Panc1 (cell line): ENCODE results near the gene PSME3IP1. TPM values are rescaled to one million over a fixed set of nuclear protein-coding genes. Genes with fewer than 3 reads are reported as not detected.

ENCODE experiments used
- ATAC-seq: fragments of 200-7000 bp; cut with Tn5 transposase; 2 replicates; pipeline ENCODE4 v1.9.1; 2020; ENCODE audit warnings: mild to moderate bottlenecking, moderate library complexity
- BruUV-seq: library from RNA; stranded (reverse); fragments of 400-500 nt; replicated peaks from 2 replicates; lab custom pipeline; 2021; lab: Mats Ljungman, UMichigan
- CTCF ChIA-PET: fragments of 300-600 bp; sonication (Branson Sonifier 250); formaldehyde crosslinking; loops from one replicate; lab custom pipeline; 2022; ENCODE audit warnings: antibody characterized with exemption; lab: Charles Lee
- POLR2A ChIA-PET: fragments of 300-600 bp; sonication (Branson Sonifier 250); formaldehyde crosslinking; loops from one replicate; lab custom pipeline; 2022; ENCODE audit warnings: antibody characterized with exemption; lab: Charles Lee
- DNase-seq: peaks from one replicate; pipeline ENCODE4 v3.0.0-alpha.2; 2010; ENCODE audit warnings: low read depth, low spot score
- H3K27ac ChIP-seq: 2 replicates; pipeline ENCODE4 v1.5.1; 2011; ENCODE audit warnings: mild to moderate bottlenecking, low read length, inconsistent platforms
- H3K27me3 ChIP-seq: fragments of 200-500 bp; sonication (Bioruptor generic); 2 replicates; pipeline ENCODE4 v1.6.0; 2014; ENCODE audit warnings: low read length, inconsistent platforms; ENCODE audit not compliant: control insufficient read depth, insufficient read depth
- H3K36me3 ChIP-seq: fragments of 200-500 bp; sonication (Bioruptor generic); 2 replicates; pipeline ENCODE4 v1.5.1; 2014; ENCODE audit warnings: inconsistent platforms, mild to moderate bottlenecking, low read length, moderate library complexity; ENCODE audit not compliant: control insufficient read depth, insufficient read depth
- H3K4me1 ChIP-seq: 2 replicates; pipeline ENCODE4 v1.5.1; 2011; ENCODE audit warnings: inconsistent platforms, mild to moderate bottlenecking, low read length, moderate library complexity; ENCODE audit not compliant: control insufficient read depth, insufficient read depth
- H3K4me3 ChIP-seq, 2 experiments: 2 replicates each; pipeline ENCODE4 v1.5.1; 2011 to 2012; ENCODE audit warnings: low read depth in 2 of 2, low read length in 2 of 2, mild to moderate bottlenecking in 2 of 2, inconsistent platforms in 1 of 2, moderate library complexity in 1 of 2
- H3K9me3 ChIP-seq: fragments of 200-500 bp; sonication (Bioruptor generic); 2 replicates; pipeline ENCODE4 v1.5.1; 2014; ENCODE audit warnings: low read depth, mild to moderate bottlenecking, inconsistent platforms, low read length, moderate library complexity; ENCODE audit not compliant: control insufficient read depth, insufficient read depth
- CTCF ChIP-seq: fragments of 450-650 bp; IDR thresholded peaks from 2 replicates; pipeline ENCODE4 v1.5.1; 2017; ENCODE audit warnings: mild to moderate bottlenecking
- POLR2AphosphoS5 ChIP-seq: IDR thresholded peaks from 2 replicates; pipeline ENCODE4 v1.6.1; 2012; ENCODE audit warnings: mild to moderate bottlenecking, low read depth, low read length, moderate library complexity
- SIN3A ChIP-seq: IDR thresholded peaks from 2 replicates; pipeline ENCODE4 v1.6.1; 2012; ENCODE audit warnings: low read depth, mild to moderate bottlenecking, low read length, moderate library complexity, borderline replicate concordance; ENCODE audit not compliant: insufficient read depth
- TCF7L2 ChIP-seq: IDR thresholded peaks from 2 replicates; pipeline ENCODE4 v1.6.1; 2011; ENCODE audit warnings: mild to moderate bottlenecking, low read depth, low read length, inconsistent platforms
- in situ Hi-C: cut with HindIII; loops from 2 replicates; pipeline ENCODE4 v1.10.0; 2016; ENCODE audit warnings: low sequenced_read_pairs, low pct_unique_long_range_greater_than_20kb
- intact Hi-C: fragments of 100-400 bp; cut with micrococcal nuclease; formaldehyde crosslinking; loops from one replicate; pipeline ENCODE4 v1.10.0; 2022; ENCODE audit not compliant: unreplicated experiment
- total RNA-seq: library from RNA; stranded (reverse); gene quantifications from one replicate; pipeline ENCODE4 v1.2.1, GENCODE V29; 2021; ENCODE audit not compliant: unreplicated experiment
- TF ChIP-seq, protein P1 (sequence below), 2 experiments: IDR thresholded peaks; 2 replicates each; pipeline ENCODE4 v1.6.1; 2011 to 2012; ENCODE audit warnings: low read depth in 2 of 2, control low read depth in 1 of 2, low read length in 1 of 2, mild to moderate bottlenecking in 1 of 2, moderate library complexity in 1 of 2; ENCODE audit not compliant: insufficient read depth in 1 of 2

Gene PSME3IP1
- total RNA-seq, 1 experiment from 2014 or later: 67.6 TPM

DNA sequence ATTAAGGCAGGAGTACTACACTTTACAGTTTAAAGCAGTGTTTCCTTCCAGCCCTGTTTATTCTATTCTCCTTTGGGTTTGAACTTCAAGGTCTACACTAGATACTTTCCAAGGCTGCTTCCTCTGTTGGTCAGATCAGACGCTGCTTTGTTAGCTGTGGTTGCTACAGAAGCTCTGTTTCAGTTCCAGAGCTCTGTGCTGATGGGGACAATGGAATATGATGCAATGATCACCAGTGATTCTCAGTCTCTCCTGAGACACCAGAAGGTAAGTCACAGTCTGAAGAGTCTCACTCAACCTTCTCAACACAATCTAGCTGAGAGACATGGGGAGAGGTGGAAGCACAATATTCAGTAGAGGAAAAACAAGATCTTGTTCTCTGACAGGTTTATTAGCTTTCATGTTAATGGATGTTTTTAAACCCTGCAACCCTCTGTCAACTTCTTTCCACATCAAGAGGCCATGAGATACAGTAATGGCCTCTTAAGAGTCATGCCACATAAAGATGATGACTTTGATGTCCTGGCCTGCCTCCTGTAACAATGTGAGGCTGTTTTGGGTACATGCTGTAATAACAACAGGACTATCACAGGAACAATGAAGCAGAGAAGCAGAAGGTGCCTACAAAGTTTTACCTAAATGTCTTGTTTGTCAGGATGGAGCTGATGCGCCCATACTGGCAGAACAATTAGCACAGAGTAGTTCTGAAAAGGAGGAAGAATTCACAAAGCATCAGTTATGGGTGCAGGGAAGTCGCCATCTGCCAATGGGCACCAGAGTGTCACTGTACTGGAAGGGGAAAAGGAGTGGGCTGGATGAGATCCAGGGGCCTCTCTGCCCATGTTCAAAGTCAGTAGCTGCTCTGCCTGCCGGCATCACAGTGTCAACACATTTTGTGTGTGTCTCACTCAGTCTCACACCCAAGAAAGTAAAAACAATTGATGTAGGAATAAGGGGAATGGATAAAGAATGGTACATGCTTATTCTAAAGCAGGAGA lies 33.4 kb downstream of the PSME3IP1 start:
- no peak for ATAC-seq
- H3K9me3 ChIP-seq: no peaks in the 10 kb centered on the region
- intact Hi-C loops (no loop called here), in situ Hi-C loops (no loop called here)
- TF ChIP-seq TCF7L2 (no peak), SIN3A (no peak), CTCF (no peak), POLR2AphosphoS5 (no peak)
- TF ChIP-seq, protein P1, sequence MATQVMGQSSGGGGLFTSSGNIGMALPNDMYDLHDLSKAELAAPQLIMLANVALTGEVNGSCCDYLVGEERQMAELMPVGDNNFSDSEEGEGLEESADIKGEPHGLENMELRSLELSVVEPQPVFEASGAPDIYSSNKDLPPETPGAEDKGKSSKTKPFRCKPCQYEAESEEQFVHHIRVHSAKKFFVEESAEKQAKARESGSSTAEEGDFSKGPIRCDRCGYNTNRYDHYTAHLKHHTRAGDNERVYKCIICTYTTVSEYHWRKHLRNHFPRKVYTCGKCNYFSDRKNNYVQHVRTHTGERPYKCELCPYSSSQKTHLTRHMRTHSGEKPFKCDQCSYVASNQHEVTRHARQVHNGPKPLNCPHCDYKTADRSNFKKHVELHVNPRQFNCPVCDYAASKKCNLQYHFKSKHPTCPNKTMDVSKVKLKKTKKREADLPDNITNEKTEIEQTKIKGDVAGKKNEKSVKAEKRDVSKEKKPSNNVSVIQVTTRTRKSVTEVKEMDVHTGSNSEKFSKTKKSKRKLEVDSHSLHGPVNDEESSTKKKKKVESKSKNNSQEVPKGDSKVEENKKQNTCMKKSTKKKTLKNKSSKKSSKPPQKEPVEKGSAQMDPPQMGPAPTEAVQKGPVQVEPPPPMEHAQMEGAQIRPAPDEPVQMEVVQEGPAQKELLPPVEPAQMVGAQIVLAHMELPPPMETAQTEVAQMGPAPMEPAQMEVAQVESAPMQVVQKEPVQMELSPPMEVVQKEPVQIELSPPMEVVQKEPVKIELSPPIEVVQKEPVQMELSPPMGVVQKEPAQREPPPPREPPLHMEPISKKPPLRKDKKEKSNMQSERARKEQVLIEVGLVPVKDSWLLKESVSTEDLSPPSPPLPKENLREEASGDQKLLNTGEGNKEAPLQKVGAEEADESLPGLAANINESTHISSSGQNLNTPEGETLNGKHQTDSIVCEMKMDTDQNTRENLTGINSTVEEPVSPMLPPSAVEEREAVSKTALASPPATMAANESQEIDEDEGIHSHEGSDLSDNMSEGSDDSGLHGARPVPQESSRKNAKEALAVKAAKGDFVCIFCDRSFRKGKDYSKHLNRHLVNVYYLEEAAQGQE (IDR thresholded peaks at IDR 0.05; ENCODE audit: insufficient read depth in 1 of 2, low read depth in 2 of 2, low read length in 1 of 2): no peak
- BruUV-seq: no TSS peak
- H3K27me3 ChIP-seq: no peaks in the 10 kb centered on the region
- CTCF ChIA-PET: no interaction called here
- no peaks in the 10 kb centered on the region for H3K4me1 ChIP-seq
- no peak overlapping the region for H3K4me3 ChIP-seq
- no peak for DNase-seq
- H3K27ac ChIP-seq: no peak overlapping the region
- POLR2A ChIA-PET: interaction anchor here (0.8 kb wide), 1 partner anchor 9 kb away, joined by 3 read pairs; no protein-coding TSS in a partner anchor
- peaks cover 4% of the 10 kb centered on the region; the same call in 1 of the 2 replicates for H3K36me3 ChIP-seq

DNA sequence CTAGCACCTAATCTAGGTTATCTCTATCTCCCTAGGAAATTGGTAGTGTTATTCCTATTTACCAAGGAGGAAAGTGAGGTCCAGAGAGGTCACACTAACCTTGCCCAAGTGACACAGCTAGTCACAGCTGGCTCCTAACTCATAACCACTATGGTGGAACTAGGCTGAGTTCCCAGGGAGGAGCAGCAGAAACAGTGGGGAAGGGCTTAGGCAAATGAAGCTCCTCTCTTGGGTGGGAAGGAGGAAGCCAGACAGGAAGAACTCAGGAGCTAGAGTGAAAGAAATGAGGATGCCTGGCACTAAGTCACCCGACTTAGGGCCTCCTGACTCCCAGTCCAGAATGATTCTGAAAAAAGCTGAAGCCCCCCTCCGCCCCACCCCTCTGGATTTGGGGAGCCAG lies 34.5 kb downstream of the PSME3IP1 start:
- ATAC-seq (no peak), DNase-seq (no peak)
- BruUV-seq: no TSS peak
- intact Hi-C loops: no loop called here
- ChIA-PET POLR2A (interaction anchor here (0.8 kb wide), 1 partner anchor 8 kb away, joined by 3 read pairs; no protein-coding TSS in a partner anchor), CTCF (no interaction called here)
- Histone ChIP-seq H3K4me1 (no peaks in the 10 kb centered on the region), H3K36me3 (peaks cover 4% of the 10 kb centered on the region; the same call in 1 of the 2 replicates), H3K27ac (no peak overlapping the region), H3K9me3 (no peaks in the 10 kb centered on the region), H3K4me3 (no peak overlapping the region), H3K27me3 (no peaks in the 10 kb centered on the region)
- in situ Hi-C loops: no loop called here
- TF ChIP-seq POLR2AphosphoS5: no peak; the same call in 1 of the 2 replicates
- TF ChIP-seq TCF7L2: no peak
- TF ChIP-seq, protein P1 (IDR thresholded peaks at IDR 0.05; ENCODE audit: insufficient read depth in 1 of 2, low read depth in 2 of 2, low read length in 1 of 2): no peak
- no peak for TF ChIP-seq CTCF
- TF ChIP-seq SIN3A: no peak
